ENCODE results near the gene C6orf132. TPM values are rescaled to one million over a fixed set of nuclear protein-coding genes. Genes with fewer than 3 reads are reported as not detected.
"Not testable (repeated sequence)": the region's sequence is repeated elsewhere in the genome, so short reads cannot be mapped to it uniquely, and the experiment has no call there.

Gene C6orf132, protein sequence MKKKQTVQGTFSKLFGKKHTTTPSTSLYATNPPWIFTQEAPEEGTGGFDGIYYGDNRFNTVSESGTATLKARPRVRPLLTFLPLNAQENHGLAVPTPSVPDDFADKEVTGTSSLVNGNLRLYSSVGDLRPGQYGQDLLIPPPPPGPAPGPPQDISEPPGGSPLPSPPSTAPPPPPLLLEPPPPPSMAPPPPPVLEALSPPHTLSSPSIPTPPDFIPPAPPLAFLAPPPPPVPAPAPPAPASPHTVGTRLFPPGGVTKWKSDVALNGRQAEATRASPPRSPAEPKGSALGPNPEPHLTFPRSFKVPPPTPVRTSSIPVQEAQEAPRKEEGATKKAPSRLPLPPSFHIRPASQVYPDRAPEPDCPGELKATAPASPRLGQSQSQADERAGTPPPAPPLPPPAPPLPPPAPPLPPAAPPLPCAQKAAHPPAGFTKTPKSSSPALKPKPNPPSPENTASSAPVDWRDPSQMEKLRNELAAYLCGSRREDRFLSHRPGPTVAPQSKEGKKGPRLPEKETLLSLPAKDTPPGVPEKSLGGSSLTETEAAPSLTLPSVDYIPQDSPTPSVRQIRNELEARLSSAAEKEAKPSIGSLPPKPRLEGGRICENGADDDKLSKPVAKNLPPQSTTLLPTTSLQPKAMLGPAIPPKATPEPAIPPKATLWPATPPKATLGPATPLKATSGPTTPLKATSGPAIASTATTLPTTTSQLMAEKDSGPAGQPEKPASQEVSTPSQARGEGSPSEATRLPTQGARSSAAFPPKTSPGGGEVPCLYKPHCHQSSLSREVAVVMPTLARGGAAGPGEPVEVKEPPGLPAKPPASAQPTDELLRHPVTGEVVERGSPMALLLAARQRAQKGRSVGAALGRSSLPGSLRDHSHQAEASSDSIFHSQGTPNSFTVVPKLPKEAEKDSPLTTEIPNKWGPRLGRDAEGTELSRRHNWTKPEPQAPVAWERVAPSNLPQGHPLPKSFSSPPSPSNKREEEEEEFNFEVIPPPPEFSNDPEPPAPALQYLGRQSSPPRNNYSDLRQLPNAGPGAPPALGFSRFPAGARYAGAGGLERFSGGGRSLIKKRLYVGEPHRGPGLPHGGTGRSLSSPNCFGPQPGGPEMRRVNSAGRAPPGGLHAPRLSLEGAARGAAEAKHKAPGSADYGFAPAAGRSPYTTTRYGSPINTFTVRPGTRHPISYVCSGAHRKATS
- polyA plus RNA-seq (ENCODE audit: insufficient read length) = 0.29 TPM

DNA sequence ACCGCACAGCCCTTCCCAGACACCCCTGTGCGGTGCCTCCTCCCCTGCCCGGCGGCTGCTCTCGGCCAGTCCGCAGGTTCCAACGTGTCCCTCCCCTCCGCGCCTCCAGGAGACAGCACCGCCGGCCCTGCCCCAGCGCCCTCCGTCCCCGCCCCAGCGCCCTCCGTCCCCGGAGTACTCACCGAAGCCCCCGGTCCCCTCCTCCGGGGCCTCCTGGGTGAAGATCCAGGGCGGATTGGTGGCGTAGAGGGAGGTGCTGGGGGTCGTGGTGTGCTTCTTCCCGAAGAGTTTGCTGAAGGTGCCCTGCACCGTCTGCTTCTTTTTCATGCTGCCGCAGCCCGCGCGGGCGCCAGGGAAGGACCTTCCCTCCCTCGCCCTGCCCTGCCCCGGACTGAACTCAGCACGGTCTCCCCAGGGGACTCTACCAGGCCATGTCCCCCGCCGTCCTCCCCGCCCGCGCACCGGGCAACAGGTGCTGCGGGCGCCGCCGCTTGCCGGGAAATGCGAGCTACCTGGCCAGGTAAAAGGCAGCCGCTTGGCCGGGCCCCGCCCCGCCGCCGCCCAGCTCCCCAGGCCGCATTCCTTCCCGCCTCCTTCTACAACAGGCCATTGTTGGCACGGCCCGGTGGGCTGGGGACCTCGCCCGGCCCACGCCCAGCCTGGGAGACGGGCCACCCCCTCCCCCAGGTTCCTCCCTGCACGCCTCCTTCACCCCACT, at the start of gene C6orf132:
Gene C6orf132 (minus strand): TSS at position 503 of the 718 bp plus-strand sequence. CDS start 176 bp downstream, at position 327.
- no peak for DNase-seq (ENCODE audit: low read depth)

DNA sequence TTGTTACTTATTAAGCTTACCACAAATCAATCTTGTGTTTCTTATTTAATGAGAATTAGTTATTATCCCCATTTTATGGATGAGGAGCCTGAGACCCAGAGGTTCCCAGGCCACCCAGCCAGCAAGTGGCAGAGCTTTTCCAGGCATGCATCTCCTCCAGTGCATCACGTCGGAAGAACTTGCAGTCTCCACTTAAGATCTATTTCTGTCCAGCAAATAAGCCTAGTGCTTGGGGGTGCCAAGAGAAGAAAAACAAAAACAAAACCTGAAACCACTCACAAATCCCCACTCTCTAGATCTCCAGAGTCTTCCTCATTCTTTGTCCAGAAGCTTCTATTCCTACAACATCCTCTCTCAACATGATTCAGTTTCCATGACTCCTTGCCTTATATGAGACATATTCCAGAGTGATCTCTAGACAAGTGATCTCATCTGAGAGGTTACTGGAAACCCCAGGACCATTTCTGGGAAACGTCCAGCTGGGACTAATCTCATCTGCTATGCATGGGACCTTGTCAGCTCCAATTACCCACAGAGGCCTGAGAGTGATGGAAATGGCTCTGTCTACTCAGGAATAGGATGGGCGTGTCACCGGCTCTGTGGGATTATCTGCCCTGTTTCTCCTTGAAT, 48.2 kb upstream of the C6orf132 start:
- DNase-seq (ENCODE audit: low read depth) = no peak

DNA sequence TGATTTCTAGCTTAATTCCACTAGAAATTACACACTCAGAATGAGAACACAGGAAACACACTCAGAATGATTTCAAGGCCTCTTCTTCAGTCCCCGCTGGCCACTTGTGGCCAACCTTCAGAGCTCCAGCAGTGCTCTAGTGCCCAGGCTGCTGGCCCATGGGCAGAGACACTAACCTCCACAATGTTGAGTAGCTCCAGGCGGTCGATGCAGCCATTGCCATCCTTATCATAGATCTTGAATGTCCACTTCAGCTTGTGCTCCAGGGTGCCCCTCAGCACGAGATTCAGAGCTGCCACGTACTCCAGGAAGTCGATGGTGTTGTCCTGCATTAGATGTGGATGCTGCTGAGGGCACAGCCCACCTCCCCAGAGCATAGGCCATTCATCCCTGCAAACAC, 46.0 kb upstream of the C6orf132 start:
- no peak for DNase-seq (ENCODE audit: low read depth)

DNA sequence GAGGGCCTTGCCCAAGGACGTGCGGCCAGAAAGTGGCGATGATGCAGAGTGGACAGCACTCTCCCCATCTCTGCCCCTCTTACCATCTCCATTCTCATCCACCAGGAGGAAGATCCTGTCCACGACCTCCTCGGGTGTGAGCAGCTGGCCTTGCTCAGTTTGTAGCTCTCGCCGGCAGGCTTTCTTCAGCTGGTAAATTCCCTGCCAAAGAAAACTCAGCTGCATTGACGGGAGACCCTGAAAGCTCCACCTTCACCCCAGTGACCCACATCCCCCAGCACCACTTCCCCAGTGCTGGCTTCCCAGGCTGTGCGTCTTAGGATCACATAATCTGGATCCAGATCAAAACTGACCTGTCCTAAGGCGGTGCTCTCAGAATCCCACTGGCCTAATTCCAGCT, 43.2 kb upstream of the C6orf132 start:
- no peak for DNase-seq (ENCODE audit: low read depth)

DNA sequence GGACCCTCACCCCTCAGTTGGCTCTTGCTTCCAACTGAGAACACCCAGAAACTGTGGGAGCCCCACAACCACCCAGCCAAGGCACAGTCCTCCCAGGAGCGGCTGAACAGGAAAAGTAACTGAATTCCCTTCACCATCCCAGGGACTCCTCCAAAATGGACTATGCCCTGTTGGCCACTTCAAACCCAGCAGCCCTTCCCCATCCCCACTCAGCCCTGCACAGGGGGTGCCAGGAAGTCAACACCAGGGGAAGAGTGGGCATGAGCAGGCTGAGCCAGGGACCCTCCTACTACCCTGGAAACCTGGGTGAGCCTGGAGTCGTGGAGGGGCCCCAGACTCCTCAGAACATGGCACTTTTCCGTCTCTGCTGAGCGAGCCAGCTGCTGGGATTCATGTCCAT, 42.1 kb upstream of the C6orf132 start:
- no peak for DNase-seq (ENCODE audit: low read depth)

DNA sequence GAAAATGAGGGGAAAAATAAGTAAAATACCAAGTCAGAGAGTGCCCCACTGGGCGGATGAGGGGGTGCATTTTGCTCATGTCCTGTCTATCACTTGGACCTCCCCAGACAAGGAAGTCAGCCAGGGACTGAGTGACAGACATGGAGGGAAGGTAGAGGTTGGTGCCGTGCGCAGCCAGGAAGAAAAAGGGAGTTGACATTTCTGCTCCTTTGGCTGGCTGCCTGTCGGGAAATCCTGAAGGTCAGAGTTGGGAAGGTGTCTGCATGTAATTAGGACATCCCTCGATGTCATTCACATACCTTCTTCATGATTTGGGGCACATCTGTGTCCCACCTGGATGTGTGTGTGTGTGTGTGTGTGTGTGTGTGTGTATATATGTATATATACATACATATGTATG, 39.7 kb upstream of the C6orf132 start:
- no peak for DNase-seq (ENCODE audit: low read depth)

DNA sequence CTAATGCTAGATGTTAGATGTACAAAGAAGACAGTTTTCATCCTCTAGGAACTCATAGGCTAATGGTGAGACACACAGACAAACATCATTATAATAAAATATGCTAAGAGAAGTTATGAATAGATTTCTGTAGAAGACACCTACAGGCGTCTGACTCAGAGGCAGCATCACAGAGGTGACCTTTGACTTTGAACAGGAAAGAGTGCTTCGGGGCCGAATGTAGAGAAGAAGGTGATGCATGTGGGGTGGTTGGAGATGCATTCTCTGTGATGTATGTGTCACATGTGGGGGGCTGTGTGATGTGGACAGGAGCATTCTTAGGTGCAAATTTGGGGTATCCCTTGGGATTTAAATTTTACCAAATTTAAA, 37.5 kb upstream of the C6orf132 start:
- DNase-seq (ENCODE audit: low read depth) = no peak

DNA sequence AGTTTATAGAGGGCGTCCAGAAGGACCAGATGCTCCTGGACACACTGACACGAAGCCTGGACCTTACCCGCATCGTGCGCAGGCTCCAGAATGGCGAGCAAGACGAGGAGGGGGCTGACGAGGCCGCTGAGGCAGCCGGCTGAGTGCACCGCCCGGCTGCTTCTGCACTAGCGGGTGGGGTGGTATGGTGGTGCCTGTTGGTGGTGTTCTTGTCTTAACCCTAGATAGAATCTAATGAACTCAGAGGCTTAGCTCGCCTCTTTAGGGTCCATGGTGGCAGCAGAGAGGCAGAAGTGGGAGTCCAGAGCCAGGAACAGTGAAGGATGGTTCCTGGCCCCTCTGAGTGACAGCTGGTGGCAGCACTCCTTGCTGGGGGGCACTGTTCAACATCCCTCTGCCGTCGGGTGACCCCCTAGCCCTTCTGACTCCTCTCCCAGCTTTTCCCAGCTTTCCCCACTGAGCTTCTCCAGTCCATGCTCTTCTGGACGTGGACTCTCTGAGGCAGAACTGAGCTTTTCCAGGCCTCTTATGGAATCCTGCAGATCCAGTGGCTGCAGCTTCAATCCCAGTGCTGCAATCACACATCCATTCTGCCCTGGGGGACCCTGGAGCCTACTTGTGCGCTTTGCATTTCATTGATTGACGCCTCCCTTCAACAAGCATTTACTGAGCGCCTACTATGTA, 37.0 kb upstream of the C6orf132 start:
- DNase-seq (ENCODE audit: low read depth) = no peak

DNA sequence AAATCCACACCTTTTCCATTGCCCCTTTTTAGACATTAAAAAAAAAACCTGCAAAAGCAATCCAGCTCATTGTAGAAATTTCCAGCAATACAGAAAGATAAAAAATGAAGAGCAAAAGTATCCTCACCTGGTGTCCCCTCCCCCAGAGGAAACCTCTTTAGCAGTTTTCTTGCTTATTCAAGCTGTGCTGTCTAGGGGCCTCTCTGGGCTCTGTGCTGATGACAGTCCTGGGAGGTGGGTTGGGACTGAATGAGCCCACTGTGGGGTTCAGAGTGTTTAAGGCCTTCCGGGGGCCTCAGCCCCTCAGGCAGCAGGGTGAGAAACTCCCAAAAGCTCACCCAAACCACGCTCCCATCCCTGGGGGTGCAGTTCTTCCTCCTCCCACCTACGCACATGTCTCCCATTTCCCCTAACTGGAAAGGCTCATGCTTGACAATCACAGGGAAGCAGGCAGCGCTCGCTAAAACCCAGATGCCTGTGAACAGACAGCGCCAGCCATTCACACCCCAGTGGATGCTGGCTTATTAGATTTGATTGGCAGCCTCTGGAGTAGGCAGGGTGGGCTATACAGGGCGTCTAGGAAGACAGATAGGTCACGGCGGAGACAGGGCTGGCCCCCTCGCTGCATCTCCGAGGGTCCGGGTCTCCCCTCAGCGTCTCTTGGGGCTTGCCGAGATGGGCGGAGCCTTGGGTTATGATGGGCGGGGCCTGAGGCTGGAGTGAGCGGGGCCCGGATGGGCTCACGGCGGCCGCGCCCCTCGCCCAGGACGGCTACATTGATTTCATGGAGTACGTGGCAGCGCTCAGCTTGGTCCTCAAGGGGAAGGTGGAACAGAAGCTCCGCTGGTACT, 35.3 kb upstream of the C6orf132 start:
- no peak for DNase-seq (ENCODE audit: low read depth)

DNA sequence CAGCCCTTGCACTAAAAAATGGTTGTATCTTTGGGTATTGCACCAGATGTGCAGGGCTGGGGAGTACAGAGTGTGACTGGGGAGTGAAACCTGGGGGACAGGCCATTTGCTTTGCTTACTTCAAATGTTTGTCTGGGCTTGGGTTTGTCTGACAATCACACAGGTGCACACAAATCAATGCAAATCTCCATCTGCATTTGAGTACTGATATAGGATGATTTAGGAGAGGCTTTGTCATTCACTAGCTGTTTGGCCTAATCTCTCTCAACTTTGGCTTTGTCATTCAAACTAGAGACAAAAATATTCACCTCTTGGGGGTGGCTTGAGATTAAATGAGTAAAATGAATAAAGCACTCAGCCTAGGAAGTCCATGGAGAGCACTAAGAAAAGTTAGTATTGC, 34.6 kb upstream of the C6orf132 start:
- DNase-seq (ENCODE audit: low read depth) = no peak

DNA sequence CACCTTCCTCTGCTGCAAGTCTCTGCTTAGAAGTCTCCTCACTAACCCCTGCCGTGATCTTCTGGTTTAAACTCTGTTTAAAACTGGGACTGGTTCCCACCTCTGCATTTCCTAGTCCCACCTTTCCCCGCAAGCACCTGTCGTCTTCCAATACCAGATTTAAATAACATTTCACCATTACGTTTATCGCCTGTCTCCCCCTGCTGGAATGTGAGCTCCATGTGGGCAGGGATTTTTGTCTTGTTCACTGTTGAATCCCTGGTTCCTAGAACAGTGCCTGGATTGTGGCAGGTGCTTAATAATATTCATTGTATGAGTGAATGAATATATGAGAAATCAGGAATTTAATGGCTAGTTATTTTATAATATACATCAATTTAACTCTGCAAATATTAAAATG, 33.4 kb upstream of the C6orf132 start:
- DNase-seq (ENCODE audit: low read depth) = no peak

DNA sequence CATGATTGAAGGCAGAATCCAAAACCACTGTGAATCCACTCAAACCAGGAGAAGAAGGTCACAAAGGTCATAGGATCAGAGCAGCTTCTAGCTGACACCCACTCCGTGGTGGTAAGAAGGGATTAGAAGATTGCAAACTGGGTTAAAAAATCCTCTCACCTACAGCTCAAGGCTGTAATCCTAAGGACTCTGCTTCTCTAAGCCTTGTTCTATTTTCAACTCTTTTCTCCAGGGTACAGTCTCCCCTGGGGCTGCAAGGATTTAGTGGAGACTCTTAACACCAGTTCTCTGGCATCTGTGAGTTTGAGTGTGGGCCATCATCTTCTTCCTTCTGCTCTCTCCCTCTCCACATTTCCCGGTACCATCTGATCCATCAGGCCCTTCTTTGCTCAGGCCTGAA, 30.7 kb upstream of the C6orf132 start, which contains the start of gene GUCA1A:
Gene GUCA1A (plus strand): TSS at position 264 of the 400 bp plus-strand sequence. CDS start 250 bp downstream, outside the sequence.
- no peak for DNase-seq (ENCODE audit: low read depth)

DNA sequence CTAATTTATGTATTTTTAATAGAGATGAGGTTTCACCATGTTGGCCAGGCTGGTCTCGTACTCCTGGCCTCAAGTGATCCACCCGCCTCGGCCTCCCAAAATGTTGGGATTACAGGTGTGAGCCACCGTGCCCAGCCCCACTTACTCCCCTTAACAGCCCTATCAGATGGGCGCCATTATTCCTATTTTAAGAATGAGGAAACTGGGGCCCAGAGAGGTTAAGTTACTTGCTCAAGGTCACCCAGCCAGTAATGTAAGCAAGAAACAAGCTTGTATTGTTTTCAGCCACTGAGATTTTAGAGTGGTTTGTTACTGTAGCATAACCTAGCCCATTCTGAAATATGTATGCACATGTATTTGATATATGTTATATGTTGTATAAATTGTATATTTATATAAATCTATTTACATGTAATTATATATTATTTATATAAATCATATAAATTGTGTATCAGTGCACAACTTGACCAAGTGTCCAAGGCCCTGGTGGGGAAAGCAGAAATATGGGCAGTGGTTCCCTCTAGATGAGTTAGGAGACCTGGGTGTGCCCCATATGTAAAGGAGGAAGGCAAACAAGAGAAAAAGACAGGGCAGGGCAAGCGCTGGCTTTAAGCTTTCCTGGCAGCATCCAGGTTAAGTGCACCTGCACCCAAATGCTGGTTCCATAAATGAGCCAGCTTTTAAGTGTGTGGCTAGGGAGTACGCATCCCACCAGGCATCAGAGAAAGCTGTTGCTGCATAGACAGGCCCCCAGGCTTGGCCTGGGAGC, 29.6 kb upstream of the C6orf132 start:
- DNase-seq (ENCODE audit: low read depth) = no peak

DNA sequence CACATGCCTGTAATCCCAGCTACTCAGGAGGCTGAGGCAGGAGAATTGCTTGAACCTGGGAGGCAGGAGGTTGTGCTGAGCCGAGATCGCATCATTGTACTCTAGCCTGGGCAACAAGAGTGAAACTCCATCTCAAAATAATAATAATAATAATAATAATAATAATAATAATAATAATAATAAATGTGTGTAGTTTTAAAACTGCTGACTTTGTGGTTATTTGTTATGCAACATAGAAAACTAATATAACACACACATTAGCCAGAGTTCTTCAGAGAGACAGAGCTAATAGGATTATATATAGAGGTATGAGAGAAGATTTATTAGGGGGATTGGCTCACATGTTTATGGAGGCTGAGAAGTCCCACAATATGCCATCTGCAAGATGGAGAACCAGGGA, 27.4 kb upstream of the C6orf132 start:
- not testable (repeated sequence) for DNase-seq (ENCODE audit: low read depth)

DNA sequence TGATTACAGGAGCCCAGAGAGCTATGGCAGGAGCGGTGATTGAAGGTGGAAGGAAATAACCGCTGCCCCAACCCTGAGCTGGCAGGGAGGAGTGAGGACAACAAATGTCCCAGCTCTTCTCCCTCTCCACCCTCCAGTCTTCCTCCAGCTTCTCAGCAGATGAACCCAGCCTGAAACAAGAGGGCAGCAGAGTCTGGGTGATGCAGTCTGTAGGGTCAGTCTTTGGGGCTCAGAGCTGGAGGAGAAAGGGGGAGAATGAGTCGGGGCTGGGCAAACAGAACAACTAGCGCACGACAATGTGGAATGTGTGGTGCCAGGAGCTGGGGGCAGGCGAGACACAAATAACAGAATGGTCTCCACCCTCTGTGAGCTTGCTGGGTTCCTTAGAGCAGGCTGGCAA, 26.2 kb upstream of the C6orf132 start:
- no peak for DNase-seq (ENCODE audit: low read depth)

DNA sequence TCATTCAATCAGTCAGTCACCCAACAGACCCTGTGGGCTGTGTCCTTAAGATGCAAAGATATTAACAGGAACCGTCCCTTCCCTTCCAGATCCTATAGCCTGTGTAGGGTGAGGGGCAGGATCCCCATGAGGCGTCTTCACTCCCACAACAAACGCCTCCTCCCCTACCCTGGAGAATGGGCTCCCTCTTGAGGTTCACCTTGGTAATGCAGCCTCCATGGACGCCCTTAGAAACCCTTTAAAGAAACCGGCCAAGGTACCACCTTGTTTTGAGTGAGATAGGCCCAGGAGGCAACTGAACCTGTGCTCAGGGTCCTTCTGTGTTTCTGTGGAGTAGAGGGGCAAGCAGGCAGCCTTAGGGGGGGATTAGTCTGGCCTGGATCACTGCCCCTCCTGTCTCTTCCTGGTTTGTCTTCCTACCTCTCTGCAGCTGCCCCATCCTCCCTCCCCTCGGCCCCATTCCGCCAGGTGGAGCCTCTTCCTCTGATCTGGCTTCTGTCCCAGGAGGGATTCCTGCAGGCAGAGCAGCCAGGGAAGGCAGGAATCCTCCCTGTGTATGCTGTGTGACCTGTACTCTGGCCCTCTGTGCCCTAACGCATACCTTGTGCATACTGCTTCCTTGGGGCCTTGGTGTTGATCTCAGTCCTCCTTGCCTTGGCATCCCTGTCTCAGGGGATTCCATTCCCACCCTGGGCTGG, 24.2 kb upstream of the C6orf132 start:
- DNase-seq (ENCODE audit: low read depth) = peak; percentile 20

DNA sequence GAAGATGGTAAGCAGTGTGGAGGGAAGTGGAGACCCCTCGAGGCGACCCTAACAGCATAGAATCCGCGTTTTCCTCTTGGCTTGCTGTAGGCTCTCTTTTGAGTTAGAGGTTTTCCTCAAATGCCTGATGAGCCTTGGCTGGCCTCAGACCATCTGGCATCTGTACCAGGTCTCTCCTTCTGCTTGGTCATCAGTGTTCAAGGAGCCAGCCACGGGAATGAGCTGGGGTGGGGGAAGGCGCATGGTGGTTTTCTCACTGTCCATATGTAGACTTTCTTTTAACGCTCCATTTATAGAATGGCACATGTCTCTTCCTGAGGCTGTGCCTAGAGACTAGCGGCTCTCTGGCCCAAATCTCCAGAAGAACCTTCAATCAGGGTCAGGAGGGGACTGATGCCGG, 22.6 kb upstream of the C6orf132 start:
- DNase-seq (ENCODE audit: low read depth) = no peak

DNA sequence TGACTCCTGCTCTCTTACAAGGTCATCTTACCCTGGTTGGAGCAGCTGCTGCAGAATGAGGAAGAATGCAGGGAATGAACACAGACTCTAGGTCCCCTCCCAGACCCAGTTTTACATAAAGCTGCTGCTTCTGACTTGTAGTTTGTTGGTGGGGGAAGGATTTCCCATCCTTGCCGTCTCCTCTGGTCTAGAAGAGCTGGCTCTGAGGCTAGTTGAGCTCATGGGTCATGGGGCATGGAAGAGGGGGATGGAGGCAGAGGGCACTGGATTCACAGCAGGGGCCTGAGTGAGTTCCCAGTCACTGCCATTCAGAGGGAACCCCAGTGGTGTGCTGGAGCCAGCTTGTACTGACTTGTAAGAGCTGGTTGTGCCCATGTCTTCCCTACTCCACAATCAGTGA, 21.6 kb upstream of the C6orf132 start:
- no peak for DNase-seq (ENCODE audit: low read depth)
